HepG2 (cell line): ENCODE data around the gene GDPGP1. TPM values are rescaled to one million over a fixed set of nuclear protein-coding genes. Genes with fewer than 3 reads are reported as not detected.

Source experiments
- ARNT2 ChIP-seq: sonication (generic); formaldehyde crosslinking; IDR thresholded peaks from 2 replicates; pipeline ENCODE4 v1.8.0; 2022; ENCODE audit warnings: mild to moderate bottlenecking, low read depth, missing genetic modification reagents, moderate library complexity
- ASH2L ChIP-seq: fragments of 300-600, 200-600 bp; sonication (generic); IDR thresholded peaks from 2 replicates; pipeline ENCODE4 v1.7.0; 2017; ENCODE audit warnings: low read depth, mild to moderate bottlenecking, moderate library complexity, mixed read lengths, low read length; ENCODE audit not compliant: insufficient read length
- DPF2 ChIP-seq: sonication (generic); formaldehyde crosslinking; IDR thresholded peaks from 2 replicates; pipeline ENCODE4 v1.4.0; 2020; ENCODE audit warnings: mild to moderate bottlenecking, low read depth, missing genetic modification reagents, borderline replicate concordance
- ETV5 ChIP-seq: IDR thresholded peaks from 2 replicates; pipeline ENCODE4 v1.6.1; 2018; ENCODE audit warnings: missing biosample characterization, missing genetic modification reagents, inconsistent platforms, borderline replicate concordance
- HMG20A ChIP-seq: IDR thresholded peaks from 2 replicates; pipeline ENCODE4 v1.6.1; 2016; ENCODE audit warnings: borderline replicate concordance
- HNRNPK ChIP-seq: fragments of 200-400 bp; formaldehyde crosslinking; IDR thresholded peaks from 2 replicates; pipeline ENCODE4 v1.6.1; 2018; ENCODE audit warnings: low read length, low read depth, moderate library complexity, mild to moderate bottlenecking; ENCODE audit not compliant: poor library complexity, severe bottlenecking
- MAZ ChIP-seq, 2 experiments: sonication (generic) in 1 of 2; formaldehyde crosslinking in 1 of 2; IDR thresholded peaks; 2 replicates each; pipeline versions ENCODE4 v1.5.0 to v1.6.1; 2012 to 2020; ENCODE audit warnings: low read depth in 2 of 2, mild to moderate bottlenecking in 2 of 2, borderline replicate concordance in 1 of 2, improper control_type of control experiment in 1 of 2, low read length in 1 of 2, missing genetic modification reagents in 1 of 2, moderate library complexity in 1 of 2
- ZBTB39 ChIP-seq: sonication (generic); formaldehyde crosslinking; IDR thresholded peaks from 2 replicates; pipeline ENCODE4 v1.5.0; 2020; ENCODE audit warnings: missing genetic modification reagents
- ZBTB40 ChIP-seq, 2 experiments: fragments of 450-650 bp in 1 of 2; sonication (generic) in 1 of 2; formaldehyde crosslinking in 1 of 2; IDR thresholded peaks; 2 replicates each; pipeline versions ENCODE4 v1.6.1 to v1.8.0; 2016 to 2022; ENCODE audit warnings: antibody characterized with exemption in 1 of 2, mild to moderate bottlenecking in 1 of 2, missing genetic modification reagents in 1 of 2
- ZNF124 ChIP-seq: sonication (generic); formaldehyde crosslinking; IDR thresholded peaks from 2 replicates; pipeline ENCODE4 v1.4.0; 2020; ENCODE audit warnings: missing genetic modification reagents
- ZNF7 ChIP-seq: IDR thresholded peaks from 2 replicates; pipeline ENCODE4 v1.6.1; 2016; ENCODE audit warnings: missing biosample characterization, missing genetic modification reagents
- polyA plus RNA-seq, 8 experiments: library from polyadenylated mRNA; depleted of rRNA in 3 of 8; stranded (reverse) in 7 of 8; unstranded in 1 of 8; fragments of >200 nt; fragmentation: Illumina TruSeq in 4 of 8; extraction: Trizol in 4 of 8; gene quantifications; 2 replicates each; pipeline versions ENCODE4 v1.2.1 to v1.2.3, GENCODE V29; 2011 to 2016; ENCODE audit warnings: low read depth in 4 of 8, missing spikeins in 1 of 8, mixed read lengths in 1 of 8; ENCODE audit not compliant: insufficient read depth in 1 of 8
- total RNA-seq, 5 experiments: library from RNA; depleted of rRNA; stranded (reverse); fragments of >200 nt; fragmentation: Illumina TruSeq; extraction: Trizol; gene quantifications; 2 replicates each; pipeline ENCODE4 v1.2.3, GENCODE V29; 2016; ENCODE audit warnings: low read depth in 1 of 5
- TF ChIP-seq, protein P1 (sequence below): sonication (generic); formaldehyde crosslinking; conservative IDR thresholded peaks from 2 replicates; pipeline ENCODE4 v1.4.0; 2020; ENCODE audit warnings: mild to moderate bottlenecking, missing genetic modification reagents, moderate library complexity

The GDPGP1 gene
- total and polyA plus RNA-seq, 2 of the 13 experiments (the other 11 are each of a cell fraction or from before 2014, with no cell fraction given): 1.5 to 4.3 TPM

- TF ChIP-seq DPF2 (CRISPR knock-in tag) (no peak; the same call in 1 of the 2 replicates), ZBTB39 (CRISPR knock-in tag) (0 out of 2 replicates have a peak, but pooled peaks have one; percentile 26), ZBTB40 (IDR thresholded peaks at IDR 0.05) (no peak), ZBTB40 (CRISPR knock-in tag; IDR thresholded peaks at IDR 0.05) (no peak), HNRNPK (no peak), ETV5 (peak; percentile 30; the same call in 1 of the 2 replicates), MAZ (IDR thresholded peaks at IDR 0.05; ENCODE audit: borderline replicate concordance, low read depth, low read length) (peak; percentile 52; the same call in 1 of the 2 replicates), MAZ (CRISPR knock-in tag; IDR thresholded peaks at IDR 0.05; ENCODE audit: low read depth) (0 out of 2 replicates have a peak, but pooled peaks have one; percentile 27), HMG20A (CRISPR knock-in tag) (no peak; the same call in 1 of the 2 replicates), ZNF7 (CRISPR knock-in tag) (no peak), ZNF124 (CRISPR knock-in tag) (no peak), ARNT2 (peak; percentile 47; the same call in 1 of the 2 replicates), ASH2L (peak; percentile 31)
- TF ChIP-seq, protein P1, sequence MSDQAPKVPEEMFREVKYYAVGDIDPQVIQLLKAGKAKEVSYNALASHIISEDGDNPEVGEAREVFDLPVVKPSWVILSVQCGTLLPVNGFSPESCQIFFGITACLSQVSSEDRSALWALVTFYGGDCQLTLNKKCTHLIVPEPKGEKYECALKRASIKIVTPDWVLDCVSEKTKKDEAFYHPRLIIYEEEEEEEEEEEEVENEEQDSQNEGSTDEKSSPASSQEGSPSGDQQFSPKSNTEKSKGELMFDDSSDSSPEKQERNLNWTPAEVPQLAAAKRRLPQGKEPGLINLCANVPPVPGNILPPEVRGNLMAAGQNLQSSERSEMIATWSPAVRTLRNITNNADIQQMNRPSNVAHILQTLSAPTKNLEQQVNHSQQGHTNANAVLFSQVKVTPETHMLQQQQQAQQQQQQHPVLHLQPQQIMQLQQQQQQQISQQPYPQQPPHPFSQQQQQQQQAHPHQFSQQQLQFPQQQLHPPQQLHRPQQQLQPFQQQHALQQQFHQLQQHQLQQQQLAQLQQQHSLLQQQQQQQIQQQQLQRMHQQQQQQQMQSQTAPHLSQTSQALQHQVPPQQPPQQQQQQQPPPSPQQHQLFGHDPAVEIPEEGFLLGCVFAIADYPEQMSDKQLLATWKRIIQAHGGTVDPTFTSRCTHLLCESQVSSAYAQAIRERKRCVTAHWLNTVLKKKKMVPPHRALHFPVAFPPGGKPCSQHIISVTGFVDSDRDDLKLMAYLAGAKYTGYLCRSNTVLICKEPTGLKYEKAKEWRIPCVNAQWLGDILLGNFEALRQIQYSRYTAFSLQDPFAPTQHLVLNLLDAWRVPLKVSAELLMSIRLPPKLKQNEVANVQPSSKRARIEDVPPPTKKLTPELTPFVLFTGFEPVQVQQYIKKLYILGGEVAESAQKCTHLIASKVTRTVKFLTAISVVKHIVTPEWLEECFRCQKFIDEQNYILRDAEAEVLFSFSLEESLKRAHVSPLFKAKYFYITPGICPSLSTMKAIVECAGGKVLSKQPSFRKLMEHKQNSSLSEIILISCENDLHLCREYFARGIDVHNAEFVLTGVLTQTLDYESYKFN (CRISPR knock-in tag): peak; percentile 87
Observed at GRCh38 chr15:90191794-90192509, 42.1 kb upstream of the GDPGP1 start (continued).
